Measurements from ENCODE around the gene PCDH7. TPM values are rescaled to one million over a fixed set of nuclear protein-coding genes. Genes with fewer than 3 reads are reported as not detected.

Gene PCDH7
- total RNA-seq, 2 experiments from 2014 or later = not detected

DNA sequence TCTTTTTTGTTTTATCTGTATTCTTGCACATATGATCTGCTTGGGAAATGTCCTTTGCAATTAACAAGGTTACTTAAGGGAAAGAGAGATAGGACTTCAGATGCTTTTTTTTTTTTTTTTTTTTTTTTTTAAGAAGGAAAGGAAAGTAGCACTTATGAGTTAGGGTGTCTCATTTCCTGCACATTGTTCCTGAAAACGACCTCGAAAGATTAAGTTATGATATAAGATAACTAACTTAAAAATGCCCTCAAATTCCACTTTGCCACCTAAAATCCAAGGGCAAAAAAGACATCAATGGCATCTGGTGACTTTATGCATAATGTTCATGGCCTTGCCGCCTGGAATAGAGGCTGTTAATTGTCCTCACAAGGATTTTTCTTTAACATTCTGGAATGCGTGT lies 44.9 kb downstream of the PCDH7 start:
- Histone ChIP-seq H3K4me3 (ENCODE audit: low read depth, low read length, poor library complexity, severe bottlenecking) (no peak overlapping the region), H2AFZ (ENCODE audit: low read length) (no peak overlapping the region), H3K4me2 (ENCODE audit: low read length) (no peak overlapping the region), H3K4me1 (ENCODE audit: insufficient read depth, low read length, poor library complexity, severe bottlenecking) (no peaks in the 10 kb centered on the region), H3K9me3 (ENCODE audit: low read length) (no peaks in the 10 kb centered on the region), H3K36me3 (ENCODE audit: insufficient read depth, low read length) (no peaks in the 10 kb centered on the region), H4K20me1 (ENCODE audit: insufficient read depth, low read length) (no peaks in the 10 kb centered on the region), H3K27ac (ENCODE audit: low read depth, low read length, poor library complexity, severe bottlenecking) (no peak overlapping the region), H3K9me2 (ENCODE audit: insufficient read depth, low read length) (no peaks in the 10 kb centered on the region), H3K79me2 (ENCODE audit: insufficient read depth, low read depth, low read length) (no peaks in the 10 kb centered on the region)
- ChIA-PET CTCF (ENCODE audit: unreplicated experiment) (no interaction called here), POLR2A (no interaction called here)
- DNase-seq (ENCODE audit: low spot score) = no peak
- intact Hi-C loops (cut with micrococcal nuclease; ENCODE audit: unreplicated experiment) = no loop called here
- TF ChIP-seq EZH2phosphoT487 (IDR thresholded peaks at IDR 0.05; ENCODE audit: borderline replicate concordance, low read depth, low read length) = no peak
- TF ChIP-seq, protein P1, sequence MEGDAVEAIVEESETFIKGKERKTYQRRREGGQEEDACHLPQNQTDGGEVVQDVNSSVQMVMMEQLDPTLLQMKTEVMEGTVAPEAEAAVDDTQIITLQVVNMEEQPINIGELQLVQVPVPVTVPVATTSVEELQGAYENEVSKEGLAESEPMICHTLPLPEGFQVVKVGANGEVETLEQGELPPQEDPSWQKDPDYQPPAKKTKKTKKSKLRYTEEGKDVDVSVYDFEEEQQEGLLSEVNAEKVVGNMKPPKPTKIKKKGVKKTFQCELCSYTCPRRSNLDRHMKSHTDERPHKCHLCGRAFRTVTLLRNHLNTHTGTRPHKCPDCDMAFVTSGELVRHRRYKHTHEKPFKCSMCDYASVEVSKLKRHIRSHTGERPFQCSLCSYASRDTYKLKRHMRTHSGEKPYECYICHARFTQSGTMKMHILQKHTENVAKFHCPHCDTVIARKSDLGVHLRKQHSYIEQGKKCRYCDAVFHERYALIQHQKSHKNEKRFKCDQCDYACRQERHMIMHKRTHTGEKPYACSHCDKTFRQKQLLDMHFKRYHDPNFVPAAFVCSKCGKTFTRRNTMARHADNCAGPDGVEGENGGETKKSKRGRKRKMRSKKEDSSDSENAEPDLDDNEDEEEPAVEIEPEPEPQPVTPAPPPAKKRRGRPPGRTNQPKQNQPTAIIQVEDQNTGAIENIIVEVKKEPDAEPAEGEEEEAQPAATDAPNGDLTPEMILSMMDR (conservative IDR thresholded peaks at IDR 0.05; ENCODE audit: low read length) = no peak
- BruUV-seq (replicated peaks) = no TSS peak

DNA sequence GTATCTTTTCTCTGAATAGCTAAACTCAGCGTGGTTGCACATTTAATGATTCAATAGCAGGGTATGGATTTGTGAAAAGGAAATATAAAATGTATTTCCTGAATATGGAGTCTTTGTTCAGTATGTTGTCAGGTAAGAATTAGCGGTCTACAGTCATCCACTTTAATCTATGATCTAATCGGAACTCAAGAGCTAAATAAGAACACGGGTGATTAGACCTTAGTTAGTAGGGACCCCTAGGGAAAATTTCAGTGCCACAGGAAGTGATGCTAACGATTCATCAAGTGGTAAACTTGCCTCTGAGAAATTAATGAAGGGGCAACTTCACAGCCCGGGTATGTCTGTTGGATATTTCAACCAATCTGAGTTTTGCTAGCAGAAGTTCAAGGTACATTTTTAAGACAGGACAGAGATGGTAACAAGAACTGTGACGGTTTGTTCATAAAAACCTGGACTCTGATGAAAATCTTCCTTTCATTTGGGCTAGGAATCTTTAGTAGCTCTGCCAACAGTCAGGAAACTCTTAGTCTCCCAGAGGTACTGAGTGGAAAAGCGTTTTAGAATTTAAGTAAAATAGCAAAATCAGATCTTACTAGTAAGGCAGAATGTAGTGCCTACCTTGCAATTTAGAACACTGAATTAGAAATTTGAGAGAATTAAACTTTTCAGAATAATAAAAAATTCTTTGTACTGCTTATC lies 47.1 kb downstream of the PCDH7 start:
- Histone ChIP-seq H3K36me3 (ENCODE audit: insufficient read depth, low read length) (no peaks in the 10 kb centered on the region), H3K27ac (ENCODE audit: low read depth, low read length, poor library complexity, severe bottlenecking) (no peak overlapping the region), H3K4me2 (ENCODE audit: low read length) (no peak overlapping the region), H2AFZ (ENCODE audit: low read length) (no peak overlapping the region), H3K79me2 (ENCODE audit: insufficient read depth, low read depth, low read length) (no peaks in the 10 kb centered on the region), H4K20me1 (ENCODE audit: insufficient read depth, low read length) (no peaks in the 10 kb centered on the region), H3K9me3 (ENCODE audit: low read length) (no peaks in the 10 kb centered on the region), H3K9me2 (ENCODE audit: insufficient read depth, low read length) (no peaks in the 10 kb centered on the region), H3K4me1 (ENCODE audit: insufficient read depth, low read length, poor library complexity, severe bottlenecking) (no peaks in the 10 kb centered on the region), H3K4me3 (ENCODE audit: low read depth, low read length, poor library complexity, severe bottlenecking) (no peak overlapping the region)
- TF ChIP-seq EZH2phosphoT487 (IDR thresholded peaks at IDR 0.05; ENCODE audit: borderline replicate concordance, low read depth, low read length) = no peak
- TF ChIP-seq, protein P1 (conservative IDR thresholded peaks at IDR 0.05; ENCODE audit: low read length) = no peak
- ChIA-PET POLR2A (no interaction called here), CTCF (ENCODE audit: unreplicated experiment) (no interaction called here)
- no peak for DNase-seq (ENCODE audit: low spot score)
- intact Hi-C loops (cut with micrococcal nuclease; ENCODE audit: unreplicated experiment) = no loop called here
- no TSS peak for BruUV-seq (replicated peaks)

DNA sequence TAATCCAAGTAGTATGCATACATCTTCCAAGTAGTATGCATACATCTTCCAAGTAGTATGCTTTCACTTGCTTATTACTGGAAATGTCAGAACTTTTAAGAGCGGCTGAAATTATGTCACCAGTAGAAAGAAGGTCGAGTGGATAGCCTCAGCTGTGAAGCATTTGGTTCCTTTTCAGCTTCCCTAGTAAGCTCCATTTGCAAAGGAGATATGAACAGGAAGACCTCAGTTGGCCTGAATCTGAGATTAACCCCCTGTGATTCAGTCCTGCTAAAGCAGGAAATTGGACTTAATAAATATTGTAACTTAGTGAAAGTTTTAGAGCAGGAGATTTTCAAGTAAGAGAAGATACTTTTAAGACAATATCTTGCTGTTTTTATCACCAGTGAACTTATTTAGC lies 48.1 kb downstream of the PCDH7 start:
- H3K9me3 ChIP-seq (ENCODE audit: low read length) = no peaks in the 10 kb centered on the region
- intact Hi-C loops (cut with micrococcal nuclease; ENCODE audit: unreplicated experiment) = no loop called here
- no peaks in the 10 kb centered on the region for H3K4me1 ChIP-seq (ENCODE audit: insufficient read depth, low read length, poor library complexity, severe bottlenecking)
- DNase-seq (ENCODE audit: low spot score) = no peak
- H3K27ac ChIP-seq (ENCODE audit: low read depth, low read length, poor library complexity, severe bottlenecking) = no peak overlapping the region
- no peak overlapping the region for H3K4me3 ChIP-seq (ENCODE audit: low read depth, low read length, poor library complexity, severe bottlenecking)
- TF ChIP-seq, protein P1 (conservative IDR thresholded peaks at IDR 0.05; ENCODE audit: low read length) = no peak
- no peak for TF ChIP-seq EZH2phosphoT487 (IDR thresholded peaks at IDR 0.05; ENCODE audit: borderline replicate concordance, low read depth, low read length)
- no peaks in the 10 kb centered on the region for H3K36me3 ChIP-seq (ENCODE audit: insufficient read depth, low read length)
- ChIA-PET CTCF (ENCODE audit: unreplicated experiment) (no interaction called here), POLR2A (no interaction called here)
- H3K9me2 ChIP-seq (ENCODE audit: insufficient read depth, low read length) = no peaks in the 10 kb centered on the region
- H4K20me1 ChIP-seq (ENCODE audit: insufficient read depth, low read length) = no peaks in the 10 kb centered on the region
- H2AFZ ChIP-seq (ENCODE audit: low read length) = no peak overlapping the region
- no TSS peak for BruUV-seq (replicated peaks)
- no peak overlapping the region for H3K4me2 ChIP-seq (ENCODE audit: low read length)
- no peaks in the 10 kb centered on the region for H3K79me2 ChIP-seq (ENCODE audit: insufficient read depth, low read depth, low read length)

All from OCI-LY7 (cell line).